GM23338 (cell line): ENCODE measurements around the gene GPRASP1. TPM values are rescaled to one million over a fixed set of nuclear protein-coding genes. Genes with fewer than 3 reads are reported as not detected.

Experiments
- ATAC-seq: fragments of 200-7000 bp; cut with Tn5 transposase; 3 replicates; pipeline ENCODE4 v1.9.1; 2020
- DNase-seq: peaks from one replicate; pipeline ENCODE4 v3.0.0-alpha.2; 2015; ENCODE audit warnings: low spot score
- H2AFZ ChIP-seq: fragments of 200-600 bp; sonication (generic); 2 replicates; pipeline ENCODE4 v1.8.0; 2016; ENCODE audit warnings: antibody characterized with exemption, mild to moderate bottlenecking, moderate library complexity
- H3F3A ChIP-seq: fragments of 200-600 bp; sonication (generic); replicated peaks from 2 replicates; pipeline ENCODE4 v1.8.0; 2017; ENCODE audit warnings: antibody characterized with exemption, mixed run types, low read depth
- H3K27ac ChIP-seq: fragments of 200-600 bp; sonication (generic); 2 replicates; pipeline ENCODE4 v1.6.1; 2016; ENCODE audit warnings: low read depth
- H3K27me3 ChIP-seq: fragments of 200-600 bp; sonication (generic); 2 replicates; pipeline ENCODE4 v1.8.0; 2016; ENCODE audit warnings: mild to moderate bottlenecking, mixed run types, moderate library complexity; ENCODE audit not compliant: insufficient read depth
- H3K36me3 ChIP-seq: fragments of 200-600 bp; sonication (generic); 2 replicates; pipeline ENCODE4 v1.8.0; 2016; ENCODE audit warnings: mild to moderate bottlenecking; ENCODE audit not compliant: insufficient read depth
- H3K4me1 ChIP-seq: fragments of 200-600 bp; sonication (generic); 2 replicates; pipeline ENCODE4 v1.8.0; 2016; ENCODE audit warnings: mild to moderate bottlenecking, moderate library complexity; ENCODE audit not compliant: insufficient read depth
- H3K4me2 ChIP-seq: fragments of 200-600 bp; sonication (generic); 2 replicates; pipeline ENCODE4 v1.7.1; 2017; ENCODE audit warnings: mixed run types
- H3K4me3 ChIP-seq: fragments of 200-600 bp; sonication (generic); 2 replicates; pipeline ENCODE4 v1.6.1; 2016; ENCODE audit warnings: mixed run types
- H3K79me2 ChIP-seq: fragments of 200-600 bp; sonication (generic); replicated peaks from 2 replicates; pipeline ENCODE4 v1.8.0; 2017; ENCODE audit warnings: mild to moderate bottlenecking; ENCODE audit not compliant: insufficient read depth
- H3K9me2 ChIP-seq: fragments of 200-600 bp; sonication (generic); 2 replicates; pipeline ENCODE4 v1.8.0; 2017; ENCODE audit not compliant: insufficient read depth
- H4K20me1 ChIP-seq: fragments of 200-600 bp; sonication (generic); replicated peaks from 2 replicates; pipeline ENCODE4 v1.8.0; 2017; ENCODE audit warnings: mild to moderate bottlenecking; ENCODE audit not compliant: insufficient read depth
- H3K27ac Mint-ChIP-seq: 2 replicates; pipeline ENCODE4 v1.8.0; 2020; ENCODE audit warnings: inconsistent platforms, mild to moderate bottlenecking, moderate library complexity, mixed read lengths
- H3K27me3 Mint-ChIP-seq: 3 replicates; pipeline ENCODE4 v1.8.0; 2022; ENCODE audit warnings: low read depth, mild to moderate bottlenecking, moderate library complexity, mixed read lengths, inconsistent platforms; ENCODE audit not compliant: insufficient read depth, poor library complexity
- H3K36me3 Mint-ChIP-seq: 3 replicates; pipeline ENCODE4 v1.8.0; 2021; ENCODE audit warnings: low read depth, mild to moderate bottlenecking, inconsistent platforms, moderate library complexity, mixed read lengths
- H3K4me1 Mint-ChIP-seq: 3 replicates; pipeline ENCODE4 v1.8.0; 2020; ENCODE audit warnings: mild to moderate bottlenecking, inconsistent platforms, mixed read lengths
- H3K4me3 Mint-ChIP-seq: 3 replicates; pipeline ENCODE4 v1.8.0; 2021; ENCODE audit warnings: moderate library complexity, mild to moderate bottlenecking, inconsistent platforms, mixed read lengths
- H3K9me3 Mint-ChIP-seq: 3 replicates; pipeline ENCODE4 v1.8.0; 2020; ENCODE audit warnings: moderate library complexity, mild to moderate bottlenecking, inconsistent platforms, mixed read lengths
- CREB1 ChIP-seq: fragments of 250-450 bp; sonication (Bioruptor Pico); IDR thresholded peaks from 2 replicates; pipeline ENCODE4 v1.5.0; 2020; ENCODE audit warnings: low read depth, mild to moderate bottlenecking, moderate library complexity
- CTCF ChIP-seq, 2 experiments: fragments of 200-600 bp in 1 of 2; sonication (generic) in 1 of 2; conservative IDR thresholded peaks; 2 replicates each; pipeline versions ENCODE4 v1.5.1 to v1.6.1; 2016 to 2017; ENCODE audit warnings: antibody characterized with exemption in 2 of 2, low read depth in 2 of 2, mild to moderate bottlenecking in 2 of 2, moderate library complexity in 1 of 2
- ETS1 ChIP-seq: IDR thresholded peaks from 2 replicates; pipeline ENCODE4 v1.6.1; 2016; ENCODE audit warnings: antibody characterized with exemption
- EZH2 ChIP-seq: fragments of 200-600 bp; sonication (generic); IDR thresholded peaks from one replicate; pipeline ENCODE4 v1.8.0; 2017; ENCODE audit warnings: antibody characterized with exemption, mild to moderate bottlenecking, low read depth; ENCODE audit not compliant: unreplicated experiment
- EZH2phosphoT487 ChIP-seq: fragments of 200-600 bp; sonication (generic); IDR thresholded peaks from one replicate; pipeline ENCODE4 v1.8.1; 2018; ENCODE audit warnings: antibody characterized with exemption; ENCODE audit not compliant: unreplicated experiment
- JUNB ChIP-seq: IDR thresholded peaks from one replicate; pipeline ENCODE4 v1.6.1; 2016; ENCODE audit warnings: antibody characterized with exemption; ENCODE audit not compliant: unreplicated experiment
- NANOG ChIP-seq: IDR thresholded peaks from 2 replicates; pipeline ENCODE4 v1.6.1; 2016; ENCODE audit warnings: antibody characterized with exemption, borderline replicate concordance
- POLR2AphosphoS5 ChIP-seq: IDR thresholded peaks from 2 replicates; pipeline ENCODE4 v1.6.1; 2016; ENCODE audit warnings: antibody characterized with exemption, low read depth
- REST ChIP-seq: IDR thresholded peaks from one replicate; pipeline ENCODE4 v1.6.1; 2018; ENCODE audit warnings: antibody characterized with exemption; ENCODE audit not compliant: unreplicated experiment
- STAT1 ChIP-seq: IDR thresholded peaks from one replicate; pipeline ENCODE4 v1.6.1; 2016; ENCODE audit warnings: antibody characterized with exemption; ENCODE audit not compliant: unreplicated experiment
- ZNF114 ChIP-seq: fragments of 250-450 bp; sonication (Bioruptor Pico); IDR thresholded peaks from 2 replicates; pipeline ENCODE4 v1.5.0; 2020; ENCODE audit warnings: mild to moderate bottlenecking, moderate library complexity
- ZNF331 ChIP-seq: fragments of 250-450 bp; sonication (Bioruptor Pico); IDR thresholded peaks from 2 replicates; pipeline ENCODE4 v1.5.0; 2020; ENCODE audit warnings: low read depth, mild to moderate bottlenecking, moderate library complexity
- ZNF462 ChIP-seq: fragments of 250-450 bp; sonication (Bioruptor Pico); IDR thresholded peaks from 2 replicates; pipeline ENCODE4 v1.5.0; 2020; ENCODE audit warnings: mild to moderate bottlenecking, moderate library complexity
- polyA plus RNA-seq: library from polyadenylated mRNA; unstranded; fragments of >200 nt; fragmentation: Nextera tagmentation; extraction: Ambion mirVana; gene quantifications from 2 replicates; pipeline ENCODE4 v1.2.1, GENCODE V29; 2016
- total RNA-seq: library from RNA; depleted of rRNA; stranded (reverse); fragments of >200 nt; shearing (Covaris generic); gene quantifications from 2 replicates; pipeline ENCODE4 v1.2.3, GENCODE V29; 2014

The GPRASP1 gene
- total and polyA plus RNA-seq, 2 experiments from 2014 or later, result 0.45 to 1.9 TPM

GRCh38 chrX:102658556-102658955 is 7.3 kb downstream of the GPRASP1 start:
- Histone ChIP-seq H3K4me1 (no peaks in the 10 kb centered on the region), H3K79me2 (no peaks in the 10 kb centered on the region), H3K9me2 (no peaks in the 10 kb centered on the region), H3K4me3 (no peak overlapping the region), H3F3A (no peaks in the 10 kb centered on the region), H4K20me1 (no peaks in the 10 kb centered on the region), H2AFZ (no peak overlapping the region), H3K27me3 (no peaks in the 10 kb centered on the region), H3K27ac (no peak overlapping the region), H3K36me3 (no peaks in the 10 kb centered on the region), H3K4me2 (no peak overlapping the region)
- H3K27me3 Mint-ChIP-seq, result peaks cover 4% of the 10 kb centered on the region
- H3K4me3 Mint-ChIP-seq, result no peak overlapping the region
- peaks cover 2% of the 10 kb centered on the region; the same call in 2 of the 3 replicates for H3K4me1 Mint-ChIP-seq
- no peaks in the 10 kb centered on the region; the same call in 2 of the 3 replicates for H3K9me3 Mint-ChIP-seq
- DNase-seq (no peak), ATAC-seq (no peak)
- no peak overlapping the region for H3K27ac Mint-ChIP-seq
- H3K36me3 Mint-ChIP-seq, result peaks cover 3% of the 10 kb centered on the region; the same call in 2 of the 3 replicates
- TF ChIP-seq ZNF462 (CRISPR knock-in tag) (no peak), NANOG (no peak), ZNF331 (CRISPR knock-in tag) (no peak), CTCF (conservative IDR thresholded peaks at IDR 0.05; ENCODE audit: low read depth in 2 of 2) (no peak), POLR2AphosphoS5 (no peak), CREB1 (CRISPR knock-in tag) (no peak), REST (no peak), STAT1 (no peak), EZH2phosphoT487 (no peak), JUNB (no peak), EZH2 (no peak), ZNF114 (no peak), ETS1 (no peak)
